Measurements from ENCODE around the gene MAPK8IP1.

MAPK8IP1 gene

DNA sequence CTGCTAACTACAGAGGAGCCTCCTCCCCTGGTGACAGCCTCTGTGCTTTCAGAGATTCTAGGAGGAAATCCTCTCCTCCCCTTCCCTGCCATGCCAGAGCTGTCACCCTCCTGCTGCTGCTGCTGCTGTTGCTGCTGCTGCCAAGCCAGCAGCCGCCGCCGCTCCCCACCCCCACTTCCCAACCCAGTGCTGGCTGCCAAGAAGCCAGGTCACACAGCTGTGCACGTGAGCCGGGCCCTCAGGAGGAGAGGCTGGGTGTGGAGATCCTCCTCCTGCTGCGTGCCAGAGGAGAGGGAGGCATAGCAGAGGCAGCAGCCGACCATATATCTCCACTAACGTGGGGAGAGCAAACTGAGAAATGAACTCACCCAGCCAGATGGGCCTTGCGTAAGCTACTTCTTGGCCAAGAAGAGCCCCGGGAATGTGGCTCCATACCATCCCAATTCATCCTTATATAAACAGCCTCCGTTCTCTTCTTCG lies 25.8 kb upstream of the MAPK8IP1 start:
- DNase-seq (ENCODE audit: low read depth in 2 of 2): peak; percentile 98

DNA sequence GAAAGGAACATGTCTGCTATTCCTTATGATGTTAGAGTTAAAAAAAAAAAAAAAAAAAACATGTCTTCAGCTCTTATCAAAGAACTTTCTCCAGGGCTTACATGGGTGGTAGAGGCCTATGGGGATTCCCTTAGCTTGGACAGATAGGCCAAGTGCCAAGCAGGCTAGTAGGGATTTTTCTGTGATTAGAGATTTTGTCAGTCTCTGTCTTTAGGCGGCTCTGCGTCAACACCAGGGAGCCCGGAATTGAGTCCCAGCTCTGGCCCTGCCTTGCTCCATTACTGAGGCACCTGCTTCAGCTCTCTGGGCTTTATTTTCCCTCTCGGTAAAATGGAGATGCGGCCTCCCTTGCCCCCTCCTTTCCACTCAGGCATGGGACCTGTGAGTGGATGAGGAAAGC lies 25.1 kb upstream of the MAPK8IP1 start:
- no peak for DNase-seq (ENCODE audit: low read depth in 2 of 2)

DNA sequence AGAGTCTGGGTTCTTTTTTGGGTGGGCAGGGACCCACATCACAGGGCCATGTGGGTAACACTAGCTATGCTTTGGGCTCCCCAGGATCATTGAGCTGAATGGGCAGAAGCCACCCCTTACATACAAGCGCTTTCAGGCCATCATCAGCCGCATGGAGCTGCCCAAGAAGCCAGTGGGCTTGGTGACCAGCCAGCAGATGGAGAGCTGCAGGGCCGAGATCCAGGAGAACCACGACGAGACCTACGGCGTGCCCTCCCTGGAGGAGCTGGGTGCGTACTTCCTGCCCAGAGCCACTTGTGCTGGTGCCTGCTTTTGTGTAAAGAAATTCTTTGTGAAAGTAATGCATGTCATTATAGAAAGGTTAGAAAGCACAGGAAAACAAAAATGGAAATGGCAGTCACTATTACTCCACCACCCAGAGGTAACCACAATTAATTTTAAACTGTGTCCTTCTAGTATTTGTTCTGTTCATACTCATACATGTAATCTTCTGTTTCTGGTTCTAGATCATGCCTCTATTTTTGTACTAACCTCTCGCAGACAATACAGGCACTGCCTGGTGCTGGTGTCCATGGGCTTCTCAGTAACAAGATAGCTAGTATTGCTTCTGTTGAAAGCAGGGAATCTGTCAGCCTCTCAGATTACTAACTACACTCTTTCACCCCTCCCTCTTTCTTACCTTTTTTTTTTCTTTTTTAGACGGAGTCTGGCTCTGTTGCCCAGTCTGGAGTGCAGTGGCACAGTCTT lies 24.5 kb upstream of the MAPK8IP1 start:
- DNase-seq (ENCODE audit: low read depth in 2 of 2): no peak

DNA sequence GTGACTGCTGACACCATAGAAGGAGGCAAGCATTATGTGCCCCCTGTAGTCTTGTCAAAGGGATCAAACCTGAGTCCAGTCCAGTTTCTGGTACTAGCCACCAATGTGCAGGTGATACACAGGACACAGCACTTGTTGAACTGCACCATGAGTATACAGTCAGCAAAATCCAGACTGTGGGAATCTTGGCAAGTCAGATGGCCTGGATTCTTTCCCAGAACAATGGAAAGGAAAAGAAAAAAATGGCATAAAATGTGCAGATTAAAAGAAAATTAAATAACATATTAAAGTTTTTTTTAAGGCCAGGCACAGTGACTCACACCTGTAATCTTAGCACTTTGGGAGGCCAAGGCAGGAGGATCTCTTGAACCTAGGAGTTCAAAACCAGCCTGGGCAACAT lies 21.4 kb upstream of the MAPK8IP1 start:
- no peak for DNase-seq (ENCODE audit: low read depth in 2 of 2)

DNA sequence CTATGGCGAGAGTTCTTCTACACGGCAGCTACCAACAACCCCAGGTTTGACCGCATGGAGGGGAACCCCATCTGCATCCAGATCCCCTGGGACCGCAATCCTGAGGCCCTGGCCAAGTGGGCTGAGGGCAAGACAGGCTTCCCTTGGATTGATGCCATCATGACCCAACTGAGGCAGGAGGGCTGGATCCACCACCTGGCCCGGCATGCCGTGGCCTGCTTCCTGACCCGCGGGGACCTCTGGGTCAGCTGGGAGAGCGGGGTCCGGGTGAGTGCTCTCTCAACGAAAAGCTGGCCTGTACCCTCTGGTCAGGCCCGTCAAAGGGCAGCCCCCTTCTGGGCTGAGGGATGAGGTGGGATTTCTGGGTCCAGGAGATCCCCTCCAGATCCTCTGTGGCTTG lies 15.9 kb upstream of the MAPK8IP1 start:
- no peak for DNase-seq (ENCODE audit: low read depth in 2 of 2)

DNA sequence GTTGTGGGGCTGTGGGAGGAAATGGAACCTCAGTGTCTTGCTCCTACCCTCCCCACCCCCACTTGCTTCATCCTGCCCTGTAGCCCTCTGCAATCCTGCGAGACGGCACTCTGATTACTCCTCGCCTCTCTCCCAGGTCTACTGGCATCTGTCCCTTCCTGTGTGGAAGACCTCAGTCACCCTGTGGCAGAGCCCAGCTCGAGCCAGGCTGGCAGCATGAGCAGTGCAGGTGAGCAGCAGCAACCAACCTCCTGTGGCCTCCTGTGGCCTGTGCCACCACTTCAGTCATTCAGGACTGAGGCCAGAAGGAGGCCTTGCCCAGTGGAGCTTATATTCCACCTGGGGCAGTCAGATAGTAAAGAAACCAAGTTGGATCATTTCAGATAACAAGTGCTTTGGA lies 14.7 kb upstream of the MAPK8IP1 start:
- DNase-seq (ENCODE audit: low read depth in 2 of 2): no peak

DNA sequence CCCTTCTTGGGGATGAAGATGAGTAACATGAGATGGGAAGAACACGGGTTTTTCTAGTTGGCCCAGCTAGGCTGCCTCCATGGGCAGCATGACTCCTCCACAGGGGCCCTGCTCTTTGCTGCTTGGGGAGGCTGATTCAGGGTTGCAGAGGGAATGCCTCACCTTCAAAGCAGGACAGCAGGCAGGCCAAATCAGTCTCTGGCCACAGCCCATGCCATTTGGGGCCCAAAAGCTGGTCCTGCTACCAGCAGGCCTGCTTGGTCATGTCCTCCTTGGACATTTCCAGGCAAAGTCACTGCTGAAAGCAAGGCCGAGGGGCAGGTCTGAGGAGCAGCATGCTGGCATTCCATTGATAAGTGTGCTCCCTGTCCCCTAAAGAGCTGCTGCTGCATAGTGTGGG lies 13.8 kb upstream of the MAPK8IP1 start:
- no peak for DNase-seq (ENCODE audit: low read depth in 2 of 2)

DNA sequence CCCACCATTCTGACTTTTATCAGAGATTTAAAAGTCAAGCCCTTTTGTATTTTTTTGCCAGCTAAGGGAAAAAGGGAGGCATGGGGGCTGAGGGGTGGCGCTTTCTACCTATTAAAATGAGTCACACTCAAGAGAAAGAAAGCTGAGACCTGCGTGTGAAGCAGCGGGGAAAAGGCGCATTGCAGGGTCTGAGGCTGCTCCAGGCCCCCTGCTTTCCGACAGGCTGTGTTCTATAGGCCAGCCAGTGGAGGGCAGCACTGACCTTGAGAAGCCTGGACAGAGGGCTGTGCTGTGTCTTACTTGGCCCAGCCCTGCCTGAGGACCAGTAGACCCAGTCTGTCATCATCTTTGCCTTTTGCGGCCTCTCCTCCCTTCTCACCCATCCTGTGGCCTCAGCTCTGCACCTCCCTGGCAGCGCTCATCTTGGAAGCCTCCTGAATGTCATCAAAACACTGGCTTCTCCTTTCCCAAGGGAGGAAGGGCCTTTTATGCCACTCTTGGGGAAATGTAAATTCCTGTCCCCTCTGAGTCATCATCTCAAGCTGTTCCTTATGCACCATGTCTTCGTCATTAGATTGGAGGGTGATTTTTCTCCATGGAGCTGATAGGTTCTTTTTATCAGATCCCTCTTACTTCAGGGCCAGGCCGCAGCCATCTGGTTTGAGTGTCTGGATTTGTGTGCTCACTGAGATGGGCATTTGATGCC lies 12.6 kb upstream of the MAPK8IP1 start:
- DNase-seq (ENCODE audit: low read depth in 2 of 2): peak; percentile 46 to 51

DNA sequence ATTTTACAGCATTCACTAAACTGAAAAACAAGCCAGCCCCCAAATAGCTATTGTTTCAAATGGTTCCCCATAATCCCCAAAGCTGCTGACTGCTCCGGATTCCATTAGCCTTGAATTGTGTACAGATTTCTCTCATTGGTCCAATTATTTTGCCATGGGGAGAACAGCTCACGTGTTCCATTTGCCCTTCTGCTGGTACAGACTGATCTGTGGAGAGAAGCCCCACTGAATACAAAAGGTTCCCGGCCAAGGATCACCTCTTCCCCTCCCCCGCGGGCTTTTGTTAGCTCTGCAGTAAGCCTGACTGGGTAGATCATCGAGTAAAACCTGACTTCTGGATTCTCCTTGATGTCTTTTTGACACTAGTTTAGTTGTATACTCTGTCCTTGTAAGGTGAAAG lies 9.1 kb upstream of the MAPK8IP1 start:
- DNase-seq (ENCODE audit: low read depth in 2 of 2): no peak

DNA sequence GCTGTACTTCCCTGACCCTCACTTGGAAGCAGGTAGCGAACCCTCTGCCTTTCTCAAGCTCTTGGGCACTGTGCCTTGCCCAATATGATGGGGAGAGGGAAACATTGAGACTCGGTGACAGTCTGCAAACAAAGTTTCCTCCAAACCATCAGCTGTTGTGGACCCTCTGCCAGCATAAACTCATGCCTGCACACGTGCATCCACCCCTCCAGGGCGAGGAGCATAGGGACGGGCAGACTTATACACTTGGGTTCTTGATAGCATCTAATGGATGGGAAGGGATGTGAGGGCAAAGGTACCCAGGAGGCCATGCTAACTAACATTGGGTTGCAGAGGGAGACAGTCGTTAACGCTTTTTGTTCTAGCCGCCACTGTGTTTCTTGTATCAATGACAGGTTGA lies 8.2 kb upstream of the MAPK8IP1 start:
- DNase-seq (ENCODE audit: low read depth in 2 of 2): no peak

DNA sequence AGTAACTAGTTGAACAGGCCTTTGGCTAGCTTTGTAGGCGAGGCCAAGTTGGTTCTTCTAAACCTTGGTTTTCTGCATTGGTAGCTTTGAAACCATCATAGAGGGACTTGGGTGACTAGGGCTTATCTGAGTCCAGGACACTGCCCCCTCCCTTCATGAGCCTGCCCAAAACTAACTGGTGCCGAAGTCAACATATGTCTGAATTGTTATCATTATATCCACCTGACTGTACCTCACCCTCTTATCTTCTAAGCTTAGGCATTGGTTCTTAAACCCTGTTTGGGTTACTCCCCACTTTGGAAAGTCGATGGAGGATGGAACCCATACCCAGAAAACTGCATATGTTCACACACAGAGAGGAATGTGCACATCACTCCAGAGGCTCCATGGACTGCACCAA lies 7.6 kb upstream of the MAPK8IP1 start:
- DNase-seq (ENCODE audit: low read depth in 2 of 2): no peak

DNA sequence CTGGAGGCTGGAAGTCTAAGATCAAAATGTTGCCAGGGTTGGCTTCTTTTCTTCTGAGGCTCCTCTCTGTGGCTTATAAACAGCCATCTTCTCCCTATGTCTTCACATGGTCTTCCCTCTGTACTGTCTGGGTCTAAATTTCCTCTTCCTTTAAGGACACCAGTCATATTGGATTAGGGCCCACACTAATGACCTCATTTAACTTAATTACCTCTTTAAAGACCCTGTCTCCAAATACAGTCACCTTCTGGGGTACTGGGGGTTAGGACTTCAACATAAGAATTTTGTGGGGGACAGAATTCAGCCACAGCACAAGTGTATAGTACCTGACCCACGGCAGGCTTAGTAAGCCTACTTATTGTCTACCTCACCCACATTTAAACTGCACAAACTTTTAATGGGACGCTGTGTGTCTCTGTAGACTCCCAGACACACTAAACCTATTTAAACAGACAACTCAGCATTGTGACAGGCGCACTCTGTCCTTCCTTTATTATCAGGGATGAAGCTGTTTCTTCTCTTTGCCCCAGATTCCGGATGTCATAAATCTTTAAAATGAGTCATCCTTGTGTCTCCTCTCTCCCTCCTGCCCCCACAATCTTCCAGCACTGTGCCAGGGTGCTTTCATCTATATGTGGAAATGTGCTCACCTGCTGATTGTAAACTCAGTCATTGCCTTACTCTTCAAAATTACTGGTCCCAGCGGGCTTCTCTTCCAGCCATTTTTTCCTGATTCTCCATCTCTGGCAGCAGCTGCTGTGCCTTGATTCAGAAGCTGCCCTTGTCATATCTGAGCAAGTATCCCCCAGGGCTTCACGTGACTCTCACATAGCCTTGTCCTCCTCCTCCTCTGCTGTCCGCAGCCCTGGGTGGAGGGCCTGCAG lies 5.4 kb upstream of the MAPK8IP1 start:
- no peak for DNase-seq (ENCODE audit: low read depth in 2 of 2)

DNA sequence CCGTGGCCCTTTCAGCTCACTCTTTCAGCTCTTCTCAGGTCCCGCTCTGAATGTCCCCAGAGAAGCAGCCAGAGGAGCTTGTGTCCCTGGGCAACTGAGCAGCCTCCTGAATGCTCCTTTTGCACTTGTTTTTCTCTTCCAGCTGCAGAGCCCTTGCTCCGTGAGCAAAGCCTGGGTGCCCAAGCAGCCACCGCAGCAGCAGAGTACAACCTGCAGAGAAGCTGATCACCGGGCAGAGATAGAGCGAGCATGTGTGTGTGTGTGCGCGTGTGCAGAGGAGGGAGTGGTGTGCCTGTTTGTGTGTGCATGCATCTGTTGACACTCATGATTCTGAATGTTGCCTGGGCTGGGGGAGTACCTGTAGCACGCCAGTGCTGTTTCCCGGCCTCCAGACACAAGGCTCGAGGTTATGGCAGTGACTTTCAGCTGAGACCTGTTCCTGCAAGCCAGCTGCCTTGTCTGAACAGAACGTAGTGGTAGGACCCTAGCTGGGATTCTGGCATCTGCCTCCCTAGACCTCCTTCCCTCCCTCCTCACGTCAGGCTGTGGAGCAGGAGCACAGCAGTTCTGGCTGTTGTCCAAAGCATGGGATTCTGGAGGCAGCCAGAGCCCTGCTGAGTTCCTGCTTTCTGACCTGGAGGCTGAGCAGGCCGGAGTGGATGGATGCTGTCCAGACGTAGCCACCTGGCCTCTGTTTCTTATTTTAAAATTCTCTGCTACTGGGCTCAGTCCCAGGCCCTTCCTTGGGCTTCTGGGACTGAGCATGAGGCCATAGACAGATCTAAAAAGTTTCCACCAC lies 4.5 kb upstream of the MAPK8IP1 start:
- no peak for DNase-seq (ENCODE audit: low read depth in 2 of 2)

DNA sequence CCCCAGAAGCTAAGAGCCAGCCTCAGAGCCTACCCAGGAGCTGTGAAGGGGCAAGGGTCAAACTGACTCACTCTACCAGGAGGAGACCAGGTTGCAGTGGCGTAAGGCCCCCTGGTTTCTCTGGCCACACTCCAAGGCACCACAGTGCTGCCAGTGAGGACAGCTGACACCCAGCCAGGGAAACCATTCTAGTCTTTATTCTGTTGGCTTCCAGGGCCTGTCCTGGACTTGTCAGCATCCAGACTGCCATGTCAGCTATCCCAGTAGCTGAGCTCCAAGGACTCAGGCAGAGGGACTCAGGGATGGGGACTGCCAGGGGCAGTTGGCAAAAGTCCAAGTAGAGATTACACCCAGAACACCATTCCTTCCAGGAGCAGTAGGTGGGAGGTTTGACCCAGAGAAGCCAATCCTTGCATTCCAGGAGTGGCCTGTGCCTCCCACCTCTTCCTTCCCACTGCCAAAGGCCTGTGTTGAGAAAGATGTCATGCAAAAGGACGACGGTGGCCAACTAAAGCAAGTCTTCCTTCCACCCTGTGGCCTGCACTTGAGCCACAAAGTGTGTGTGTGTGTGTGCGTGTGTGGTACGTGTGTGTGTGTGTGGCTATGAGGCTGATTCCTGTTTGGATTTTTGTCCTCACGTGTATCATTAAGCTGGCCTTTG lies 3.6 kb upstream of the MAPK8IP1 start:
- no peak for DNase-seq (ENCODE audit: low read depth in 2 of 2)

DNA sequence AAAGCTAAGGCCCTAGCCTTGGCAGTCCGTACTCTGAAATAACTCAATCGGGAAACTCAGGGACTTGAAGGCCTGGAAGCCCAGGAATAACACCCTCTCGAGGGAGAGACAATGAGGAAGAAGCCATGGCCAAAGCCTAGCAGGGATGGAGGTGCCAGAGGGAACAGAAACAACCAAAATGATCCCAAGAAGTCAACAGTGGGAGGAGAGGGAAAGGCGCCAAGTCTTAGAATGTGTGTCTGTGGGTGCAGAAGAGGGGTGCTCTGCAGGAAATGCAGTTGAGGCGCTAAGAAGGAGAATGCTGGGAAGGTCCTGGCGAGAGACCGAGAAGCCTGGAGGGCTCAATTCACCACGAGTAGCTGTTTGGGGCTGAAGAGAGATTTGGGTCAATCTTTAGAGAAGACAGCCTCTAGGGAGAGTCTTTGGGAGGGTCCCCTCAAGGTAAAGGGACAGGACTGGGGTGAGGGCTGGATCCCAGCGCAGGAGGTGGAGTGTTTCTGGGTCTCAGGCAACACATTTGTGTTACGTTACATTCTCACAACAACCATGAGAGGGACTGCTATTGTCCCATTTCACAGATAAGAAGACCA lies 760 bp upstream of the MAPK8IP1 start:
- DNase-seq (ENCODE audit: low read depth in 2 of 2): no peak

DNA sequence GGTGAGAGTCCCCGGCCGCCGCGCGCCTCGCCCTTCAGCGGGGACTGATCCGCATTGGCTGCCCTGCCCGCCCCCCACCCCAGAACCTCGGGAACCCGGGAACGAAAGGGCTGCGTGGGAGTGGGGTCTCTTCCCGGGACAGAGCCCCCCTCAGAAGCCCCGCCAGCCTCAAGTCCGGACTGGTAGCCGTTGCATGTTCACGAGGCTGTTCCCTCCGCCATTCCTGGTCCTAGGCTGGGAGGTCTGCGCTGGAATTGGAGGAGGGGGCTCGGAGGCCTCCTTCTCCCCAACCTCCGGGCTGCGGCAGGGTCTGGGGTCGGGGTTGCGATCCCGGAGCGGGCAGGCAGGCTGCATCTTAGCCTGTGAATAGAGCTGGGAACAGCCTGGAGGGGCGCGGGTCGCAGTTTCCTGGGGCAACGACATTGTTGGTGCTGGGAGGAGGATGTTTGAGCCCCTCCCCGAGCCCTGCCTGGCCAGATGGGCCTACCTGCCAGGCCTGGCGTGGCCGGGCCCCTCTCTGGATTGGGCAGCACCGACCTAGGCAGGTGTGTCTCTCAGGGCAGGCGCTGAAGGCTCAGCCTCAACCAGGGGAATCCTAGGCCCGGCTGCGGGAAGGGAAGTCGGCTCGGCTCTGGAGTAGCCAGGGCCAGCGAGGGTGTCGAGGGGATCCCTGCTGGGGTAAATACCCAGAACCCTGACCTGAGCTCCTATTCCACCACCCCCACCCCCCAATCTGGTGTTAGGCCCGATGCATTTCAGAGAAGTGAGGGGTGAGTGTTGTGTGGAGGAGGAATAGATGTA lies 670 bp downstream of the MAPK8IP1 start:
- DNase-seq (ENCODE audit: low read depth in 2 of 2): no peak

DNA sequence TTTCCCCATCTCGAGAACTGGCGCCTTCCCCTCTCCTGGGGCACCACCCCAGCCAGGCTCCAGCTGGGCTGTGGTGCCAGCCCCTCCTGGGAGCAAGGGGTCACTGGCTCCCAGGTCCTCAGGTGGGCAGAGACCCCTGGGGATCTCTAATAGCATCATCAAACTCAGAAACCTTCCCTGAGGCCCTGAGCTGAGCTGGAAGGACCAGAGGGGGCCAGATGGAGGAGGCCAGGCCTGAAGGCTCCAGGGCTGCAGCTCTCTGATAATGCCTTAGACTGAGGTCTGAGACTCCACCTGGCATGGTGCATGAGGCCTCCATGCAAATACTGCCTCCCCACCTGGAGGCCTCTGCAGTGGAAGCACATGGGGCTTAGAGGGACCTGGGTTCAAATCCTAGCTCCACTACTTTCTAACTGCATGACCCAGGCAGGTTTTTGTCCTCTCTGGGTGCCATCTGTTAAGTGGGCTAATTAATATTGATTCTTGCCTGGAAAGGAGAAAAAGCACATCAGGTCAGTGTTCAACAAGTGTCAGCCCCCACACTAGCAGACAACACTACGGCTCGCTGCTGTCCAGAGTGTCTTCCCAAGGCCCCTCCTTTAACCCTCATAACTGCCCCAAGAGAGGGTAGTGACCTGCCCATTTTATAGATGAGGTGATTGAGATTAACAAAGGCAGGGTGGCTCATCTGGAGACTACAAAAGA lies 1.5 kb downstream of the MAPK8IP1 start:
- DNase-seq (ENCODE audit: low read depth in 2 of 2): no peak

DNA sequence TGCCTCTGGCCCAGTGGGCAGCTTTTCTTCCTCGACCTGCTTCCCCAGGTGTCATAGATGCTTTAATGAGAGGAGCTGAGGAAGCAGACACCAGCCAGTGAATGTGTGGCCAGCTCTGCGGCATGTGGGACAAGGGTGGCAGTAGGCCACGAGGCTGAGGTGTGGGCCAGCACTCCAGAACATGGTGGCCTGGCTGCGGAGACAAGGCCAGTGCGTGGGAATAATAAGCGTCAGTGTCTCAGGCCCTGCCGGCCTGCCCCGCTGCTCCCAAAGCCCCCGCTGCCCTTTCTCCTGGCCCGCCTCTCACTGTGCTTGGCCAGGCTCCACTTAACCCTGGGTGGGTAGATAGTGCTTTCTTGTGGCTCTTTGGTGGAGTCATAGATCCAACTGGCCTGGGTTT lies 2.1 kb downstream of the MAPK8IP1 start:
- DNase-seq (ENCODE audit: low read depth in 2 of 2): no peak

DNA sequence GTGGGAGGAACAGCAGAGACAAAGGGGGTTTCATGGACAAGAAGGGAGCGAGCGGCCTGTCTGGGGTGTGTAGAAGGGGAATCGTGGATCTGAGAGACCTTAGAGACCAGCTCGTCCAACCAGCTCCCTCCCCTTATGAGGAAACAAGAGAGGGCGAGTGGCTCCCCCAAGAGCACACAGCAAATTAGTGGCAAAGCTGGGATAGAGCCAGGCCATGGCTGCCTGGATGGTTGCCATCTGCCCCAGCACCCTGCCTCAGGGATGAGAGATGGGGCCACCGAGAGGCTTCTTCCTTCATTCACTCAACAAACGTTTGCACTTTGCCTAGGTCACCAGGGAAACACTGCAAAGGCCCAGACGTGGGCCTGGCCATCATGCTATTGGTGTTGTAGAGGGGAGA lies 4.1 kb downstream of the MAPK8IP1 start:
- DNase-seq (ENCODE audit: low read depth in 2 of 2): no peak
